Muscle of back (tissue), 11 donors: Measurements from ENCODE around the gene ZNF101. TPM values are rescaled to one million over a fixed set of nuclear protein-coding genes. Genes with fewer than 3 reads are reported as not detected.
"Not testable (repeated sequence)": the region's sequence is repeated elsewhere in the genome, so short reads cannot be mapped to it uniquely, and the experiment has no call there.

Experiments used
- DNase-seq, 3 donors: peaks; one replicate each; pipeline versions ENCODE4 v3.0.0 to v3.0.0-alpha.2; 2013
- polyA plus RNA-seq, 10 donors: library from polyadenylated mRNA; unstranded; fragments of 120-200 nt; gene quantifications; one replicate each; pipeline ENCODE4 v1.2.1, GENCODE V29; 2013; ENCODE audit not compliant: insufficient read length in 10 of 10

Gene ZNF101
- polyA plus RNA-seq, 10 donors, result 4.8 to 8.2 (median 6.9) TPM

DNA sequence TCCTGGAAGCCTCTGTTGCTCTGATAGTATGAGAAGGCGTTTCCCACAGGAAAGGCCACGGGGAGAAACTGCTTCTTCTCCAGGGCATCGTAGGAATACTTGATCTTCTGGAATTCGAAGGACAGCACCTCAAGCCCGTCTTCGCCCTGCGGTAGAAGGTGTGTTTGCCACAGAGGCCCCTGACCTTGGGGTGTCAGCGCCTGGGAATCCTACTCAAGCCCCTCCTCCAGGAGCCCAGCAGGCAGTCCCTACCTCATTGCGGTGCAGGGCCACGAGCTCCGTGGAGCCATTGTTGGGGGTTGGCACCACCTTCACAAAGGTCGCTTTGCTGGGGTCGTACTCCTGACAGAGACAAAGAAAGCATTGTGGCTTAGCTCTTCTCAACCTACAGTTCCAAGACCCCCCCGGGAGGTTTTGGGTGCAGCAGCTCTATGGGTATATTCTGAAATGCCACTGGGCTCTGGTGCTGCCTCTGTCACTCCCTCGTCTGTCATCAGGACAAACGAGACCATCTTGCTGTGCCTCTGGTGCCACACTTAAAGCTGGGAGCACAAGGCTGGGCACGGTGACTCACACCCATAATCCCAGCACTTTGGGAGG, 8.9 kb upstream of the ZNF101 start:
- DNase-seq, result no peak

- DNase-seq, result no peak
Observed at GRCh38 chr19:19661141-19661674, 7.4 kb upstream of the ZNF101 start.

- no peak for DNase-seq
Observed at GRCh38 chr19:19661675-19662251, 6.9 kb upstream of the ZNF101 start.

DNA sequence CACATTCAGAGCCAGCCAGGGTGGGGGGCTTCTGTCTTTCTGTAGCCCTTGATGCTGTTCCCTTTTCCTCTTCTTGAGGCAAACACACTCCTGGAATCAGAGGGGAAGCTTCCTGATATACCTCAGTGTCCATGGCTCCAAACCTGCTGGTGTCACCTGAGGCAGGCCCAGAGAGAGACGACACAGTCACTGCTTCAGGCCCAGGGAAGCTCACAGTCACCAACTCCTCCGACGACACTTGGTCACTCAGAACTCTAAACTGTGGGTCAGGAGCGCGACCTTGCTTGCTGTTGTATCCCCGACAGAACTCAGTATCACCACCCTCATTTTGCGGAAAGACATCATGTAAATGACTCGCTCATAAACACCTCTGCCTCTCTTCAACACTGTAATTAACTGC, 6.3 kb upstream of the ZNF101 start:
- no peak for DNase-seq

GRCh38 chr19:19662871-19663255, 5.8 kb upstream of the ZNF101 start:
- no peak for DNase-seq

DNA sequence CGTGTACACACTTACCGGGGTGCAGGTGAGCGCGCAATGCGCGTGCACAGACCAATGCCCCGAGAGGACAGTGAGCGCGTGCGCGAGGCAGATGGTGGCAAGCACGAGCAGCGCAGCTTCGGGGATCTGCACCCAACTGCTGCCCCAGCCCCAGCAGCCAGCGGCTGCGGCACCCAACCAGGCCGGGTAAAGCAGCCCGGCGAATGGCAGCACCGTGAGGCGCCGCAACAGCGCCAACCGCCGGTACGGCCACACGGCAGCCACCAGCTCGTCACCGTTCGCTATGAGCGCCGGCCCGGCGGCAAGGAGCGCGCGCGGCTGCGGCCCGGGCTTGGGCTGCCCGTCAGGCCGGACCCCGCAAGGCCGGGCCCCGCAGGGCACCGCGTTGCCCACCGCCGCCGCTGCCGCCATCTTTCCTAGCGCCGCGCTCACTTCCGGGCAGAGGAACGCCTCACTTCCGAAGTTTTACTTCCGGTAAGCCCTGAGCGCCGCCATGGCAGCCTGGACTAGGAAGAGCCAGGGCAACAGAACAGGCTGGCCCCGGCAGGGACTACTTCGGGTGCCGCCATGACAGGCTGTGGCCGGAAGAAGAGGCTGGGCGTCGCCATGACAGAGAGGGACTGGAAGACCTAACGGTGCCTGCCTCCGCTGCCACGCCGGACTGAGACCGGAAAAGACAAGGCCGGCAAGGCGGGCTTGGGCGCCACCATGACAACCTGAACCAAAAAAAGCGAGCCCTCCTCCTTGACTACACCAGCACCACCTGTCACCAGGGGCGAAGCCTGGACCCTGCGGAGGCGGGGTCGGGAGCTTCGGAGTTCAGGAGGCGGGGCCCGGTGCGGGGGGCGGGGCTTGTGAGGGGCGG, 5.2 kb upstream of the ZNF101 start, which contains the start of gene ATP13A1:
Gene ATP13A1 (minus strand): TSS at position 421 of the 865 bp plus-strand sequence. CDS start 10 bp downstream, at position 411.
- DNase-seq, result peak; percentile 95 to 99 (median 98)

DNA sequence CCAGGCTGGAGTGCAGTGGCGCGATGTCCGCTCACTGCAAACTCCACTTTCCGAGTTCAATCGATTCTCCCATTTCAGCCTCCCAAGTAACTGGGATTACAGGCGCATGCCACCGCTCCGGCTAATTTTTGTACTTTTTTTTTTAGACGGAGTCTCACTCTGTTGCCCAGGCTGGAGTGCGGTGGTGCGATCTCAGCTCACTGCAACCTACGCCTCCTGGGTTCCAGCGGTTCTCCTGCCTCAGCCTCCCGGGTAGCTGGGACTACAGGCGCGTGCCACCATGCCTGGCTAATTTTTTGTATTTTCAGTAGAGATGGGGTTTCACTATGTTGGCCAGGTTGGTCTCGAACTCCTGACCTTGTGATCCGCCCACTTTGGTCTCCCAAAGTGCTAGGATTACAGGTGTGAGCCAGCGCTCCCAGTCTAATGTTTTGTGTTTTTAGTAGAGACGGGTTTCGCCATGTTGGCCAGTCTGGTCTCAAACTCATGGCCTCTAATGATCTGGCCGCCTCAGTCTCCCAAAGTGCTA, 3.2 kb upstream of the ZNF101 start:
- not testable (repeated sequence) for DNase-seq

- DNase-seq, result no peak
Observed at GRCh38 chr19:19670070-19670551, 1.5 kb downstream of the ZNF101 start.

DNA sequence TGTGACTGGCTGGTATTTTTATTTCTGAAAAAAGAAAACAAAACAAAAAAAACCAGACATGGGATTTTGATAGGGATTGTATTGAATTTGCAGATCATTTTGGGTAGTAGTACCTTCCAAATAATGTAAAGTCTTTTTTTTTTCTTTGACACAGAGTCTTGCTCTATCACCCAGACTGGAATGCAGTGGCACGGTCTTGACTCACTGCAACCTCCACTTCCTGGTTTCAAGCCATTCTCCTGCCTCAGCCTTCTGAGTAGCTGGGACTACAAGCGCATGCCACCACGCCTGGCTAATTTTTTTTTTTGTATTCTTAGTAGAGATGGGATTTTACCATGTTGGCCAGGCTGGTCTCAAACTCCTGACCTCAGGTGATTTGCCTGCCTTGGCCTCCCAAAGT, 4.2 kb downstream of the ZNF101 start:
- no peak for DNase-seq

- no peak for DNase-seq
Observed at GRCh38 chr19:19674315-19674714, 5.7 kb downstream of the ZNF101 start.

GRCh38 chr19:19677579-19677978, 8.9 kb downstream of the ZNF101 start:
- DNase-seq, result no peak

- no peak for DNase-seq
Observed at GRCh38 chr19:19679176-19680073, 10.8 kb downstream of the ZNF101 start.

- DNase-seq, result not testable (repeated sequence)
Observed at GRCh38 chr19:19686119-19686518, 17.5 kb downstream of the ZNF101 start.

DNA sequence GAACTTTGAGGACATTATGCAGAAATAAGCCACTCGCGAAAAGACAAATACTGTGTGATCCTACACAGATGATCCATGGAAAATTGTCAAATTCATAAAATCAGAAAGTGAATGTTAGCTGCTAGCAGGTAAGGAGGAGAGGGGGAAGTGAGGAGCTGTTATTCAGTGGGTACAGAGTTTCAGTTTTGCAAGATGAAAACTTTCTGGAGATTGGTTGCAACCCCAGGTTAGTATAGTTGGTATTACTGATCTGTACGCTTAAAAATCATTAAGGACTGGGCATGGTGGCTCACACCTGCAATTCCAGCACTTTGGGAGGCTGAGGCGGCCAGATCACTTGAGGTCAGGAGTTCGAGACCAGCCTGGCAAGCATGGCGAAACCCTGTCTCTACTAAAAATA, 17.9 kb downstream of the ZNF101 start:
- no peak for DNase-seq

- DNase-seq, result no peak
Observed at GRCh38 chr19:19687090-19687489, 18.5 kb downstream of the ZNF101 start.

DNA sequence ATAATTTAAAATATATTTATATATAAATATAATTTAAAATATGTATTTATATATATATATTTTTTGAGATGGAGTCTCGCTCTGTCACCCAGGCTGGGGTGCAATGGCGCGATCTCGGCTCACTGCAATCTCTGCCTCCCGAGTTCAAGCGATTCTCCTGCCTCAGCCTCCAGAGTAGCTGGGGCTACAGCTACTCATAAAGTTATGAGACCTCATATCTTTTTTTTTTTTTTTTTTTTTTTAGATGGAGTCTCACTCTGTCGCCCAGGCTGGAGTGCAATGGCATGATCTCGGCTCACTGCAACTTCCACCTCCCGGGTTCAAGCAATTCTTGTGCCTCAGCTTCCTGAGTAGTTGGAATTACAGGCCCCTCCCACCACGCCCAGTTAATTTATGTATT, 20.4 kb downstream of the ZNF101 start:
- not testable (repeated sequence) for DNase-seq

DNA sequence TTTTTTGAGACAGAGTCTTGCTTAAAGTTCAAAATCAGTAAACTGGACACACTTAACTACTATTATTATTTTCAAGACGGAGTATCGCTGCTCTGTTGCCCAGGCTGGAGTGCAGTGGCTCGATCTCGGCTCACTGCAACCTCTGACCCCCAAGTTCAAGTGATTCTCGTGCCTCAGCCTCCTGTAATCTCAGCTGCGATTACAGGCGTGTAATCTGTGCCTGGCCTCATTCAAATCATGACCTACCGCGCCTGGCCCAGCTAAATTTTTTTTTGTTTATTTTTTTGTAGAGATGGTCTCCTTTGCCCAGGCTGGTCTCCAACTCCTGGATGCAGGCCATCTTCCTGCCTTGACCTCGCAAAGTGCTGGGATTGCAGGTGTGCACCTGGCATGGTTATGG, 23.0 kb downstream of the ZNF101 start:
- no peak for DNase-seq

DNA sequence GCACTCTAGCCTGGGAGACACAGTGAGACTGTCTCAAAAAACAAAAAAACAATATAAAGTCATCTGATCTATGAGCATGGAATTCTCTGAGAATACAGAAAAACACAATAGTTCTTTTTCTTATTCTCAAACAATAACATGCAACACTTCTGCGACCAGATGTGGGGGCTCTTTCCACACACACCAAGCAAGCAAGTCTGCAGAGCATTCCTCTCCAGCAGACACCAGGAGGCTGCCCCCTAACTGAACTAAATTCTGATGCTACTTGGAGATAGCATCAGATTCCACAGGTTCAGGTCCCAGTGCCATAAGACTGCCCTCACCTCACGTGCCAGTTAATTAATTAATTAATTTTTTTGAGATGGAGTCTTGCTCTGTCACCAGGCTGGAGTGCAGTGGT, 27.7 kb downstream of the ZNF101 start:
- DNase-seq, result no peak

DNA sequence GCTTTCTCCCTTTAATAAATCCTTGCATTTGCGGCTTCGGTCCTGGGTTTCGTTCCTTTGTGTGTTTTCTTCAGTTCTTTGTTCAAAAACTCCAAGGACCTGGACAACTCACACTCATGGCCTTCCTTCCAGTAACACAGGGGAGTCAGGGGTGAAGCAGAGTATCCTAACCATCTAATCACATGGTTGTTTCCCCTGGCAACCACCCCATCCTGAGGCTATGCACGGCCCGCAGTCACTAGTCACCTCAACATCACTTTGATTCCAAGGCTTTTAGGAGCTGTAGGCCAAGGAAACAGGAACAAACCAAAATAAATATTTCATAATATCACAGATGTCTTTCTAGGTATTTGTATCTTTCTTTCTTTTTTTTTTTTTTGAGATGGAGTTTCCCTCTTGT, 28.9 kb downstream of the ZNF101 start:
- DNase-seq, result no peak

DNA sequence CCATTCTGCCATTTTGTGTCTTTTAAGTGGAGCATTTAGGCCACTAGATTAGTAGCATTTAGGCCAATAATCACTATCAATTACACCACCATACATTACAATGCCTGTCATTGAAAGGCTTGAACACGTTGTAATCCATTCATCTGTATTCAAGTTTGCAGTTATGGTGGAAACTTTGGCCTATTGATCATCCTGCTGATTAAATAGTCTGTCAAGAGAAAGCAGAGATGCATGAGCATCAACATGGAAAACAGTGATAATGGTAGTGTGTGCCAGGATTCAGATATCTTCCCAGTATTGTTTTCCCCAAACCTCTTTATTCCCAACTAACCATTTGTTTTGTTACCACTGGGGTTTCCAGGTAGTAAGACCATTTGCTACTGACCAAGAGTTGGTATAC, 31.9 kb downstream of the ZNF101 start:
- DNase-seq, result not testable (repeated sequence)

DNA sequence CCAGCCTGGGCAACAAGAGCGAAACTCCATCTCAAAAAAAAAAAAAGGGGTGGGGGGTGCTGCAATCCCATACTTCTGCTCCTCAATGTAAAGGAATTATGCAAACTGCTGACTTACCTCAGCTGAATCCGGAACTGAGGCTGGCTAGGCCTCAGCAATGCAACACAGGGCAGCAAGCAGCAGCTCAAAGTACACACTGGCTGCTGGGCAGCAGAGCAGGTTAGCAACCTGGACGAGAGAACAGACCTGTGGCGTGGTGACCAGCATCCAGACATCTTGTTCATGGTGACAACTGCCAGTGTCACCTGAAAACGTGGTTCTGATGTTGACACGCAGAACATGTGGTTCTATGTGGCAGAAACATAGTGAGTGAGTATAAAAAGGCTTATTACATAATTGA, 36.2 kb downstream of the ZNF101 start:
- DNase-seq, result no peak
